ENCODE measurements around the gene LRMDA.

GRCh38 chr10:75648351-75648750 is 216.9 kb downstream of the LRMDA start:
- TF ChIP-seq POLR2AphosphoS5 (IDR thresholded peaks at IDR 0.05; ENCODE audit: insufficient read depth, low read depth, low read length) = no peak
- TF ChIP-seq CTCF (IDR thresholded peaks at IDR 0.05; ENCODE audit: extremely low read depth in 1 of 2, insufficient read depth in 1 of 2, low read depth in 1 of 2, low read length in 2 of 2) = no peak
- TF ChIP-seq EZH2 (IDR thresholded peaks at IDR 0.05; ENCODE audit: borderline replicate concordance, low read depth, low read length, severe bottlenecking) = no peak
- TF ChIP-seq MYC (IDR thresholded peaks at IDR 0.05; ENCODE audit: low read depth, low read length) = no peak
- TF ChIP-seq FOS (IDR thresholded peaks at IDR 0.05; ENCODE audit: borderline replicate concordance, insufficient read depth, low read length) = no peak
- TF ChIP-seq POLR2A (IDR thresholded peaks at IDR 0.05; ENCODE audit: low read depth, low read length) = no peak
- TF ChIP-seq GATA2 (IDR thresholded peaks at IDR 0.05; ENCODE audit: insufficient read depth, insufficient read length, low read depth, low read length) = no peak
- no peak for TF ChIP-seq MAX (IDR thresholded peaks at IDR 0.05; ENCODE audit: insufficient read depth, insufficient read length)
- no peak for TF ChIP-seq JUN (IDR thresholded peaks at IDR 0.05; ENCODE audit: borderline replicate concordance, insufficient read depth, insufficient read length, low read depth)
